ACHN (cell line): ENCODE measurements around the gene TEX51.
A peak's percentile ranks its signal among the peaks of the same experiment; 100 is the strongest.

Experiments
- DNase-seq: peaks from one replicate; pipeline ENCODE4 v3.0.0-alpha.2; 2015
- in situ Hi-C: cut with HindIII; loops from 2 replicates; pipeline ENCODE4 v1.10.0; 2017; ENCODE audit warnings: low sequenced_read_pairs, low pct_ligation_motif_present, low pct_unique_long_range_greater_than_20kb

TEX51 gene

DNA sequence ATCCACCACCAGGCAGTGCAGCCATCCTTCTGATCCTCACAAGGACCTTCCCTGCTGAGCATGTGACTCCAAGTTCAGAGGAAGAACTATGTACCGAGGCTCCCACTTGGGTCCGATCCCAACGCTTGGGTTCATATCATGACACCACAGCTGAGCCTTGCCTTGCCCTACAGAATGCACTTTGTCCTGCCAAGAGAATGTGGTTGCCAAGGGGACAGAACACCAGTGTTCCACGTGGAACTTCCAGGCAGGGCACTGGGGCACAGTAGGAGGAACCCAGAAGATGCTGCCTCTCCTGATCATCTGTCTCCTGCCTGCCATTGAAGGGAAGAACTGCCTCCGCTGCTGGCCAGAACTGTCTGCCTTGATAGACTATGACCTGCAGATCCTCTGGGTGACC lies at the start of gene TEX51:
TSS of gene TEX51 (plus strand) at position 255 of the 400 bp plus-strand sequence. CDS start at position 284, 29 bp downstream.
- in situ Hi-C loops = no loop called here
- no peak for DNase-seq

DNA sequence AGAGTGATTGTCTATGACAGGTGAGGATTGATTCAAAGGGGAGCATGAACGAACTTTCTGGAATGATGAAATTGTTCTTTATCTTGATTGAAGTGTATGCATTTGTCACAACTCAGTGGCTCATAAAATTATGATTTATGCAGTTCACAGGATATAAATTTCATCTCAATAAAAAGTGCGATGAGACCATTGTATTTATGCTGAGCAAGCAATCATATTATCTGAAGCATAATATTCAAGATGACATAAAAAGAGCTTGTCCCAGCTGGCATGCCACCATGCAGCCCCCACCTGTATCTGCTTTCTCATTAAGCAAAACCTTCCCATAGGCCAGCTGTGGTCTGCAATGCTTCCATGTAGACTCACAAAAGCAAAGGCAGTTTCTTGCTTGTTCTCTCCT lies 49.6 kb upstream of the TEX51 start:
- no peak for DNase-seq
- in situ Hi-C loops = no loop called here

DNA sequence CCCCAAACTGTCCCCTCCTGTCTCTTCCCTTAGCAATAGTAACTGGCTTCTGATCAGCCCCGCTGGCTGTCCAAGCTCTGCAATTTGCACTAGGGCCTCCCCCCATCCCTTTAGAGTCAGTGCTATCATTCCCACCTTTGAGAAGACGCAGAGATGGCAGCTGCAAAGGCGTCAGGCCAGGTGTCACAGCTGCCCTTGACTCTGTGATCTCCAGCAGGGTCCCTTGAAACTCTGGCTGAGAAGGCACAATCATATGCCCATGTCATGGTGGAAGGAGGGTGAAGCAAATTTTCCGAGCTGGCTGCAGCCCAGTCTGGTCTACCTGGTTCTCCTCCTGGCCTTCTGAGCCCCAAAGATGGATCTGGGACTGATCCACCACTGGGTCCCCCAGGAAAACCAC lies 49.2 kb upstream of the TEX51 start:
- no peak for DNase-seq
- in situ Hi-C loops = no loop called here

DNA sequence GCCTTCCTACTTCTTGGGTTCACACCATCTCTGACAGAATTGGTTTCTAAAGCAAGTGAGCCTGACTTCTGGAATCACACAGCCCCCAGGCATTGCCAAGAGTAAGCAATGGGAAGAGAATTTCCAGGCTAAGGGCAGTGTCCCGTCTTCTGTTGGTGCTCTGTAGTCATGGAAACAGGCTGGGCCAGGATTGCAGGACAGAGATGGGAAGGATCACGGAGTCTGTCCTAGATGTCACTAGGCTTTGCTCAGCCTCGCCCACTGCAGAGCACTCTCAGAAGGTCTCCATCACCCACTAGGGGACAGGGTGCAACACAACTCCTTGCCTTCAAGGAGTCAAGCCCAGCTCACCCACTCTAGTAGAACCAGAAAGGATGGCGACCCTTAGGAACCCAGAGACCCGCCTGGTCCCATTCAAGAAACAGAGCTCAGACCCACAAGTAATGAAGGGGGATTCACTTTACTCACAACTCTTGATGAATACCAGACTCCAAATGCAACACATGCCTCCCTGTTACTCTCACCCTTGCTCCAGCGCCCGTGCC lies 48.6 kb upstream of the TEX51 start:
- in situ Hi-C loops = no loop called here
- DNase-seq = no peak

DNA sequence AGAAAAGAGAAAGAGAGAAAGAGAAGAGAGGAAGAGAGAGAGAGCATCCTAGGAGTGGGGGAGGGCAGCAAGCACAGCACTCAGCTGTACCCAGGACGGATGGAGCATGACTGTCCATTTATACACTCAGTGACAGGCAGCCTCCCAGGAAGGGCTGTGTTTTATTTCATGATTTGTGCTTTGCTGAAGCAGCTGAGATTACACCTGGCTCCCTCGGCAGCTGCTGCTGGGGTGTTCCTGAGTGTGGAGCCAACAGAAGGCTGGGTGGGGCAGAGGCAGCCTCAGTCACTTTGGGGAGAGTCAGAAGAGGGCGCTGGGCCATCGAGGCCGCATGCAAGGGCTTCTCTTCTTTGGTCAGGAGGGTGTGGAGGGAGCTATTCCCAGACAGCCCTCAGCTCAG lies 47.8 kb upstream of the TEX51 start:
- in situ Hi-C loops = no loop called here
- DNase-seq = no peak

DNA sequence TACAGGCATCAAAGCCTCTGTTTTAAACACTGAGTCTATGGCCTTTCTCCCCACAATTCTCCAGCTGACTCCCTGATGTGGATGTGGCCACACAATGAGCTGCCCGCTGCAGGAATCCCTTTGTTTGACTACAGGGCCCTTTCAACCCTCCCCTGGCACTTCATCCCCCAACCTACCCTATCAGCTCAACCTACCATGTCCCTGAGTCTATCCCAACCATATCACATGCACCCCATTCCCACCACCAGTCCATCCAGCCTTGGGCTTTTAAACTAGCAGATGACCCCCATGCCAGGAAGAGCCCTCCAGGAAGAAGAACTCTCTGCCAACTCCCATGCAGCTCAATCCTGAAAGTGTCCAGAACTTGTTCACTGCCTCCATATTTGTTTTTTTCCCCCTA lies 46.9 kb upstream of the TEX51 start:
- in situ Hi-C loops = no loop called here
- no peak for DNase-seq

DNA sequence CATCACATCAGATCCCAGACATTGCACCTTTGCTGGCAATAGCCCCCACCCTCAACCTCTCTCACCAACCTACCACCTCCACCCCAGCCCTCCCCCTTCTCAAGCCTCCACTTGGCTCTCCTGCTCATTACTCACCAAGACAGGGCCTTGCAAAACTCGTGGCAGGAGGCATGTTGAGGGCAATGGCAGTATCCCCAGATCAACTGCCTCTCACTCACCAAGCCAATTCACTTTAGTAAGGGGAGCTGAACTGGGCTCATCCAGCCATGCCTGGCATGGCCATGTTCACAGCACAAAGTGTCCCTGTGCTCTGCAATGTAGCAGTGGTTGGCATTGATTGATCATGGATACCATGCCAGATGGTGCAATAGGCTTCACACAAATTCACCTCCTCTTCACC lies 46.3 kb upstream of the TEX51 start:
- DNase-seq = no peak
- in situ Hi-C loops = no loop called here

DNA sequence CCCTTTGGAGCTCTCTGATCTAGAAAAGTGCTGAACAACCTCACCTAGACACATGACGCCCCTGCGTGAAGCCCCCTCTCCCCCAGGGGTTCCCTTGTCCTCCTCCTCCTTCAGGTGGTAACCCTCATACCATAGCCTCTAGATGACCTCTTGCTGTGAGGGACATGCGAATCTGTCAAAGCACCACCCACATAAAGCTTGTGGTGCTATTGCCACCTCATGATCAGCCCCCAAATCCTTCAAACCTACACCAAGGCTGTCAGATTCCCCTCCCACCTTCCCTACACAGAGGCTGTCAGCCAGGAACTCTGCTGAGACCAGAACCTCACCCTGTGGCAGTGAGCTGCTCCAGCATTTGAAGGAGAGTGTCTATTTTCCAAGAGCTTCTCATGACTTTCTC lies 43.1 kb upstream of the TEX51 start:
- in situ Hi-C loops = no loop called here

DNA sequence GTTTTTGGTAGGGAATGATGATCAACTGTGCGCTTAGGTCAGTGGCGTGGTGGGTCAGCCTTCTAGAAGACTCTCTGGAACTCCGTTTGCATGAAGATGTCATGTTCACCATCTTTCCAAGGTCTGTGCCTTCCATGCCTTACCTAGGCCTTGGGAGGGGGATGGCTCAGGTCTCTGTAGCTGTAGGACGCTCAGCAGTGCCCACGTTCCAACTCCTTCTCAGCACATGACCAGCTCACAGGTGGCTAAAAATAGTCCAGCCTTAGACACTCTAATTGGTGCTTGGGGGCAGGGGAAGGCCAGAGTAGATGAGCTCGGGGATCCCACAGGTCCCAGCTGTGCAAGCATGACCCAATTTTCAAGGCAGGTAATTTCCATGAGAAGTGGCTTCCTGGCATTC lies 42.3 kb upstream of the TEX51 start:
- DNase-seq = no peak
- in situ Hi-C loops = no loop called here

More for the DNA sequence above, 43.1 kb upstream of the TEX51 start:
- no peak for DNase-seq

DNA sequence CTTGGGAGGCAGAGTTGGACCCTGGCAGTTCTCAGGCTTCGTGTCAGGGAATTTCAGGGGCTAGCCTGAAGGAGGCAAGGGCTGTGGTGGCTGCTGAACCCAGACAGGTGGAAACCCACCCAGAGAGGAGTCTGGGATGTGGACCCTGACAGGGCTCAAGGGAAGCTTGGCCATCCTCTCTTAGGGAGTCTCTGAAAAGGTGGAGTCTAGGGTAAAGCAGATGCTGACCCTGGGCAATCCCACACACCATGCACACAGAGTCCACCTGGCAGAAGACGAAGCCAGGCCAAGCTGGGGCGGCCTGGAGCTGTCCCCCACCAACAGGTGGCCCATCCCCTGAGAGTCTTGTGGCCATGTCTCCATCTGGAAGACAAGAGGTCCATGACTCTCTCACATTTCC lies 41.2 kb upstream of the TEX51 start:
- no peak for DNase-seq
- in situ Hi-C loops = no loop called here

DNA sequence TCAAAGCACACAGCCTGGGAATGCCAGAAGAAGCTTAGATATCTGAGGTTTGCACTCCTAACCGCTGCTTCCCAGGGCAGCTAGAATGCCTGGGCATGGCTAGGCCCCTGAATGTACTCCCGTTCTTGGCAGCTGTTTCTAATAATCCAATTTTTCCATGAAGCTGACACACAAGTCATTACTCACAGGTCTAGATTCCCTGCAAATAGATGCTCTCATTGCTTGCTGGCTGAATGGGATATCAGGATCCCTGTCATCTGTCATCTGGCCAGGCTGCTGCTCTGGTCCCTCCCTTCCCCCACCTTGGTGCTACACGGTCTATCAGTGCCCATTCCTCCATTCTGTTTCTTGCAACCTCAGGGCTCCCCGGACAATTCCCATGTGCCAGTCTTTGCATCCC lies 40.7 kb upstream of the TEX51 start:
- in situ Hi-C loops = no loop called here
- DNase-seq = no peak

DNA sequence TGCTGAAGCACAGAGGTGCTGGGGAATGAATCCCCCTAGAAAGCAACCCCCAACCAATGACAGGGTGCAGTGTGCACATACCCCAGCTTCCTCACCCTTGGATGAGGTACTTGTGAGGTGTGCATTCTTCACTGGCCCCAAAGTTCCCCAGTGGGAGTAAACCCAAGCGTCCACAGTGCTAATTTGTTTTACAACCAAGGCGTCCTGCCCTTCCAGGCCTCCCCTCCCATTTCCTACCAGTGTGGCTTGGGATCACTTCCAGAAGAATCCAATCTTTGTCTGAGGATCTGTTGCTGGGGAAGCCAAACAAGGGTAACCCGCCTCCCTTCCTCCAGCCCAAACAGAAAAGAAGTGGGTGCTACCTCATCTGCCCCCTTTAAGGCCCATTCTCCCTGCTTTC lies 40.3 kb upstream of the TEX51 start:
- in situ Hi-C loops = no loop called here
- DNase-seq = no peak

DNA sequence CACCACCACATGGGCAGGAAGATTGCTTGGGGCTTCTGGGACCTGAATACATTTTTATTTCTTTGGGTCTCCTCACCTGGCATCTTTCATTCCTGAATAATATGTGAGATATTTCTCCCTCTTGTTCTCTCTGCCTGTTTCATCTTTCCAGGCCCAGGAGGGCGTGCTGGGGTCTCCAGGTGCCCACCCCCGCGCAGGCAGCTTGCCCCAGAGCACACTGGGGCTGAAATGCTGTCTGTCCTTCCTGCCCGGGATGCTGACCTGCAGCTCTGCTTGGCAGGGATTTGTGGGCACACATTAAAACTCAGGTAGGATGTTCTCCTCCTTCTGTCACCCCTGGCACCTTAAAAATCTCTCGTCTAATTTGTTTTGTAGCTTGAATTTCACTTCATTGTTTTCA lies 39.7 kb upstream of the TEX51 start:
- in situ Hi-C loops = no loop called here
- DNase-seq = no peak

DNA sequence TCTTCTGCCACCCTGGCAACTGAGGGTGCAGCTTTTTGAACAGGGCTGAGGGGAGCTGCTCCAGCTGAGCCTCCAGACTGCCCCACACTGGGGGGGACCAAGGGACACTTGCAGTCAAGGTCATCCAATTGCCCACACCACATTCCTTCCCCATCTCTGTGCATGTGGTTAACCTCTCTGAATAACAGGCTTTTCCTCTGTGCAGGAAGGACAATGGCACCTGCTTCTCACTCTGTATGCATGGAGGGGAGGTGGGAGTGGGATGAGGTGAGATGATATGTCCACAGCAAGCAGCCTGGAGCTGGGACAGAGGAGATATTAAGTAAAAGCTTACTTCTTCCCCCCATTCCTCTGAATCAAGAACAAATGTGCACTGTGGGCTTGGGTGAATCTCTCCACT lies 39.1 kb upstream of the TEX51 start:
- no peak for DNase-seq

DNA sequence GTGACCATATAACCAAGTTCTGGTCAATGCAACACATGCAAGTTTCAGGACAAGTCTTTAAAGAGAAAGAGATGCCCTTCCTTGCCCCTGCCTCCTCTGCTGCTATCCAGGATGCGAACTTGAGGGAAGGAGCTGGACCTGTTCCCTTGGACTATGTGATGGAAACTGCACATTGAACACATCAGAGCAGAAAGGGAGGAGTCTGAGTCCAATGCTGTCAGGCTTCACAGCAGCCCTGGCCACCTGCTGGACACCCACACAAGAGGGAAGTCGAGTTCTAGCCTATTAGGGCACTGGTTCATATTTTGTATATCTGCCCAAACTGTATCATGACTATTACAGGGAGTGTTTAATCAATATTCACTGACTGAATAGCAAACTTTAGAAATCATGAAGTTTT lies 38.3 kb upstream of the TEX51 start:
- no peak for DNase-seq
- in situ Hi-C loops = no loop called here

More for the DNA sequence above, 39.1 kb upstream of the TEX51 start:
- in situ Hi-C loops = no loop called here

DNA sequence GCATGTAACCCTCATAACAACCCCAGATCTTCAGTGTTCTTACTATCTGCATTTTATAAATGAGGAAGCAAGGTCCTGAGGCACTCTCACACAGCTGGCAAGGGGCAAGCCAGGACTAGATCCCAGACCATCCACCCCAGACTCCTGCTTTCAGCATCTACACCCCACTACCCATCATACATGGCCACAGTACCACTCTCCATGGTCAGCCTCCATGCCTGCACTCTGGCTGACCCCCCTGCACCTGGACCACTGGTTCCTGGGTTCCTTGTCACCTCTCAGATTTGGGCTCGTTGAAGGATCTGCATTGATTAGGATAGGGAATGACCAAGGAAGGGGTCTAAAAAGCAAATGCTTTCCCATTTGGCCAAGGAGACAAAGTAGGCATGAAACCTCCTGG lies 36.0 kb upstream of the TEX51 start:
- in situ Hi-C loops = no loop called here
- DNase-seq = no peak

DNA sequence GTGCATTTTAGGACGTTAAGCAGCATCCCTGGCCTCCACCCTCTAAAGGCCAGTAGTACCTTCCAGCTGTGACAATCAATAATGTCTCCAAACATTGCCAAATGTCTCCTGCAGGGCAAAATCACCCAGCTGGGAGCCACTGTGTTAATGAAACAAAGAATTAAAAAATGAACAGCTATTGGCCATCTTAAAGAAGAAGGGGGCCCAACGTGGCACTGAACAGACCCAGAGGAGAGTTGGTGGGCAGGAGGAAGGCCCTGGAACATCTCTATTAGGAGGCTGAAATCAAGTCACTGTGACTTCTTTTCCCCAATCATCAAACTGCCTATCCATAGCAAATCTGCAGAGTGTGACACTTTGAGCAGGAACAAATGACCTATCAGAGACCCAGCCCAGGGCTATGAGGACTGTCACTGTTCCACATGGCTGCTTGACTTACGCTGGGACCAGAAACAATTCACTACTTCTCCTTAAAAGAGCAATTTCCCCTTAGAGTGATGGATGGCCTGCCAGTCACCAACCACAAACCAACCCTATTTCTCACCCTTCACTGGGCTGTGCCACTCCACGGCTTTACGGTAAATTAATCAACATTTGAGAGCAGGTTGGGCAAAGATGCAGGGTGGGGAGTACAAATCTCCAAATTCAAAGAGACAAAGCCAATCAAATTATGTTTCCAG lies 35.2 kb upstream of the TEX51 start:
- DNase-seq = no peak
- in situ Hi-C loops = no loop called here

DNA sequence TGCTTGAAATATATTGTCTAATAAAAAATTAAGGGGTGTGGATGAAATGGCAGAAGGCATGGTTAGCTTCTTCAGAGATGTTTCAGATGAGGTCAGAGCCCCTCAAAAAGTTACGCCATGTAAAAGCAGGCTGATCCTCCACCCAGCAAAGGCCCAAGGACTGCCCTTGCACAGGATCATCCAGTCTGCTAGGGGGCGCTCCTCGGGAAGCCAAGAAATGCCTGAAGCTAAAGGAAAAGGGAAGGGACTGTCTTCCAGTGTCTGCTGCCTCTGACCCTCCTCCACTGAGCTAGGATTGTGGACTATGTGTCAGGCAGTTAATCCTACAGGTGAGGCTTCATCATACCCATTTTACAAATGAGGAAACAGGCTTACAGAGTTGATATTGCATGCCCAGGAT lies 33.8 kb upstream of the TEX51 start:
- DNase-seq = peak; percentile 19
- in situ Hi-C loops = no loop called here

DNA sequence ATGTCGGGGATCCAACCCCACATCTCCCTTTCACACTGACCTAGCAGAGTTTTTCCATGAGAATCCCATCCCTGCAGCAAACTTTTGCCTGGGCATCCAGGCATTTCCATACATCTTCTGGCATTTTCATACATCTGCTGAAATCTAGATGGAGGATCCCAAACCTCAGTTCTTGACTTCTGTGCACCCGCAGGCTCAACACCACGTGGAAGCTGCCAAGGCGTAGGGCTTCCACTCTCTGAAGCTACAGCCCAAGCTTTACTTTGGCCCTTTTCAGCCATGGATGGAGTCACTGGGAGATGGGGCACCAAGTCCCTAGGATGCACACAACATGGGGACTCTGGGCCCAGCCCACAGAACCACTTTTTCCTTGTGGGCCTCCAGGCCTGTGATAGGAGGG lies 32.2 kb upstream of the TEX51 start:
- DNase-seq = no peak
- in situ Hi-C loops = no loop called here

DNA sequence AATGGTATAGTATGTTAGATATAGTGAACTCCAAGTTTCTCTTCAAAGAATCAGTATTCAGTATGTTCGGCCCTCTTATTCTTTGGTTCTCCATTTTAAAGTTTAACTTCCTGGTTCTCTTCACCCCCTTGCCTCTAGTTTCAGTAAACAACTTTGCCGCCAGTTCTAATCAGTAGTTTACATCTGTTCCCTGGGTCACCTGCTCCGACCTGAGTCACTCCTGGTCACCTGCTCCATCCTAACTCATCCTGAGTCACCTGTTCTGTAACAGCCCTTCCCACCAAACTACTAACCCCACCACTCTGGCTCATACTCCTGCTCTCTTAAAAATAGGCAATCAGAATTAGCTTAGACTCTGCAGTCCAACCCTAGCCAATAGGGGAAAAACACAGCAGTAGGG lies 23.7 kb upstream of the TEX51 start:
- in situ Hi-C loops = no loop called here
- no peak for DNase-seq

DNA sequence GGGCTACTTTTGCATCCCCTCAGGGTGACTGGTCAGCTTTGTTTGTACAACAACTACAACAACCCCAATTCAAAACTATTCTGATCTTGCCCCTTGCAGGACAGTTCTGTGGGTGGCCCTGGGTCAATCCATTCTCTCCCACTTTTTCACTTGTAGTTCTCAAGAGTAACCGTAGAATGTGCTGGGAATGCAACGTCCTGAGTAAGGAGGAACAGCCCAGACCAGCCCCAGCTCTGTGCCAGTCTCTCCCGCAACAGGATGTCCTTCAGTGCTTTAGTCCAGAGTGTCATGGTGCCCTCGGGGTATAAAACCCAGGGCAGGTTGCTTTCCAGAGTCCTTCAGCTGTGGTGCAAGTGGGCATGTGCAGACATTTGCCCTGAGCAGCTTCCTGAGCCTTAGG lies 22.1 kb upstream of the TEX51 start:
- in situ Hi-C loops = no loop called here
- DNase-seq = no peak
